GM19240 (cell line): ENCODE data around the gene NDUFV2.
"Not testable (repeated sequence)": the region's sequence is repeated elsewhere in the genome, so short reads cannot be mapped to it uniquely, and the experiment has no call there.

ENCODE experiments used
- DNase-seq: peaks from one replicate; pipeline ENCODE4 v3.0.0; 2011; ENCODE audit warnings: low spot score; ENCODE audit not compliant: insufficient read length

NDUFV2 gene

GRCh38 chr18:9102508-9103375 lies at the start of gene NDUFV2:
NDUFV2 (plus strand) TSS chr18:9102699; CDS start chr18:9102744, 45 bp downstream.
- DNase-seq = peak; percentile 69

- DNase-seq = no peak
These were observed 48.7 kb upstream of the NDUFV2 start for GRCh38 chr18:9053814-9054213.

- DNase-seq = no peak
These were observed 47.3 kb upstream of the NDUFV2 start for GRCh38 chr18:9055185-9055584.

GRCh38 chr18:9055626-9056025 lies 46.9 kb upstream of the NDUFV2 start:
- no peak for DNase-seq

- DNase-seq = no peak
These were observed 44.9 kb upstream of the NDUFV2 start for GRCh38 chr18:9057646-9058045.

GRCh38 chr18:9058406-9058805 lies 44.1 kb upstream of the NDUFV2 start:
- DNase-seq = no peak

GRCh38 chr18:9062418-9062751 lies 40.1 kb upstream of the NDUFV2 start:
- no peak for DNase-seq

- no peak for DNase-seq
These were observed 36.6 kb upstream of the NDUFV2 start for GRCh38 chr18:9065864-9066263.

GRCh38 chr18:9066358-9066757 lies 36.1 kb upstream of the NDUFV2 start:
- no peak for DNase-seq

GRCh38 chr18:9066817-9067306 lies 35.6 kb upstream of the NDUFV2 start:
- DNase-seq = no peak

- no peak for DNase-seq
These were observed 34.7 kb upstream of the NDUFV2 start for GRCh38 chr18:9067823-9068222.

- DNase-seq = no peak
These were observed 34.2 kb upstream of the NDUFV2 start for GRCh38 chr18:9068346-9068745.

GRCh38 chr18:9069601-9070000 lies 32.9 kb upstream of the NDUFV2 start:
- no peak for DNase-seq

GRCh38 chr18:9070212-9070611 lies 32.3 kb upstream of the NDUFV2 start:
- DNase-seq = no peak

GRCh38 chr18:9079818-9080528 lies 22.5 kb upstream of the NDUFV2 start:
- DNase-seq = no peak

- no peak for DNase-seq
These were observed 20.6 kb upstream of the NDUFV2 start for GRCh38 chr18:9081940-9082339.

- DNase-seq = no peak
These were observed 19.6 kb upstream of the NDUFV2 start for GRCh38 chr18:9082711-9083510.

- DNase-seq = no peak
These were observed 16.5 kb upstream of the NDUFV2 start for GRCh38 chr18:9086015-9086414.

GRCh38 chr18:9086624-9087023 lies 15.9 kb upstream of the NDUFV2 start:
- no peak for DNase-seq

GRCh38 chr18:9087144-9087543 lies 15.4 kb upstream of the NDUFV2 start:
- DNase-seq = no peak

- no peak for DNase-seq
These were observed 14.2 kb upstream of the NDUFV2 start for GRCh38 chr18:9088252-9088651.

- not testable (repeated sequence) for DNase-seq
These were observed 13.8 kb upstream of the NDUFV2 start for GRCh38 chr18:9088727-9089126.
